Stimulated activated CD4-positive, alpha-beta T cell treated with anti-CD3 and anti-CD28 coated beads, Interleukin-15, amount 100 ng/mL, for 1 hour (primary cell): ENCODE measurements around the gene PTPRQ.
"Not testable (repeated sequence)": the region's sequence is repeated elsewhere in the genome, so short reads cannot be mapped to it uniquely, and the experiment has no call there.

Experiments
- DNase-seq, 2 donors: peaks; one replicate each; pipeline ENCODE4 v3.0.0-alpha.2; 2020; ENCODE audit warnings: low read depth in 1 of 2, low spot score in 1 of 2

PTPRQ gene

GRCh38 chr12:80469681-80470080 is 25.6 kb downstream of the PTPRQ start:
- no peak for DNase-seq

GRCh38 chr12:80470403-80470802 is 26.4 kb downstream of the PTPRQ start:
- DNase-seq = no peak

DNA sequence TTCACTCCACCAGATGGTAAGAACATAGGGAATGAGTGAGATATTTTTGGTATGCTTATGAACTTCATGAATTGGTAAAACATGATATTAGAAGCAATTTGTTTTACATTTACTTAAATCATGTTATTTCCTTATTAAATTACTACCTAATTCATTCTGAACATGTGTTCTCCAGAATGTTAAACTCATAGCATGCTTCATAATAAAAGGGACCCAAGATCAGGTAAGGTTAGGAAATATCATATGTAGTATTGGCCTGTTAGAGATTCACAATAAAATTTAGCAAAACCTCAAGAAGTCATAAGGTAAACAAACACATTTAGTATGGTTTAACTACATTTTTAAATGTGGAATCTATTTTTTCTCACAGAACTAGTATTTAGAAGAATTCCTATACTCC is 28.2 kb downstream of the PTPRQ start:
- DNase-seq = no peak

DNA sequence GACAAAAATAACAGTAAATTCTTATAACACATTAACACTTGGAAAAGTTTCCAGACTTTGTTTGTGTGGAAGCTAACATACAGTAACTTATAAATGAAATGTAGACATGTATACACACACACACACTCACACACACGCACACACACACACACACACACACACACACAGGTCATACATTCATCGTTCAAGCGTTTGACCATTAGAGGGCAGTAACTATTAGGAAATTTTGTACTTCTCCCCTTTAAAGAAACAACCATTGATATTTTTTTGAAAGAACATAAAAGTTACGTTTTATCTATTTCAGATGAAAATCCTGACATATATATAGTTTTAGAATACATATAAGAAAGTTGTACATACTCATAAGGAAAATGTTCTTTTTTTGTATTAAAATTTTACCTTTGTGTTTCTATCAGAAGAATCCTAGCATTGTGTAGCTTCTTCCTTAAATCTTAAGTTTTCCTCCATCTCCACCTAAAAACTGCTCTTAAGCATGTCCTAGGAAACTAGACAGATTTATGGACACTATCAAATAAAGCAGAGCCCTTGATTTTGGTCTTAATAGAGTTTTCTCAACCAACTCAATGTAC is 29.0 kb downstream of the PTPRQ start:
- no peak for DNase-seq

DNA sequence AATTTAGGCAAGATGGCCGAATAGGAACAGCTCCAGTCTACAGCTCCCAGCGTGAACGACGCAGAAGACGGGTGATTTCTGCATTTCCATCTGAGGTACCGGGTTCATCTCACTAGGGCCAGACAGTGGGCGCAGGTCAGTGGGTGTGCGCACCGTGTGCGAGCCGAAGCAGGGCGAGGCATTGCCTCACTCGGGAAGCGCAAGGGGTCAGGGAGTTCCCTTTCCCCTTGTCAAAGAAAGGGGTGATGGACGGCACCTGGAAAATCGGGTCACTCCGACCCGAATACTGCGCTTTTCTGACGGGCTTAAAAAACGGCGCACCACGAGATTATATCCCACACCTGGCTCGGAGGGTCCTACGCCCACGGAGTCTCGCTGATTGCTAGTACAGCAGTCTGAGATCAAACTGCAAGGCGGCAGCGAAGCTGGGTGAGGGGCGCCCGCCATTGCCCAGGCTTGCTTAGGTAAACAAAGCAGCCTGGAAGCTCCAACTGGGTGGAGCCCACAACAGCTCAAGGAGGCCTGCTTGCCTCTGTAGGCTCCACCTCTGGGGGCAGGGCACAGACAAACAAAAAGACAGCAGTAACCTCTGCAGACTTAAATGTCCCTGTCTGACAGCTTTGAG is 33.6 kb downstream of the PTPRQ start:
- DNase-seq = not testable (repeated sequence)

DNA sequence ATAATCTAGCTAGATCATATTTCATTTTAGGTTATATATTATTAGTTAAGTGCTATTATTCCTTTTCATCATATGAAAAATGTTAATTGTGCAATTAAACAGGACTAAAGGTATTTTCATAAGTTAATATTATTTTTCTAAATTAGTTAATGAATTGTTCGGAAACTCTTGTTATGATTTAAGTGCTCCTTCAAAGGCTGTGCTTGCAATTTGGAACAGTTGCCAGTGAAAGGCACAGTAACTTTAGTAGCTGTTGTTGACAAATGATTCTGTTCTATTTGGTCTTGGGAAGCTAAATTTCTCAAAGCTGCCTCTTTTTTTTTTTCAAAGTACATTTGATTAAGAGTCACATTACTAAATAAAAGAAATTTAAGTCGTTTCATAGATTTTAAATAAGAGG is 40.7 kb downstream of the PTPRQ start:
- DNase-seq = no peak

DNA sequence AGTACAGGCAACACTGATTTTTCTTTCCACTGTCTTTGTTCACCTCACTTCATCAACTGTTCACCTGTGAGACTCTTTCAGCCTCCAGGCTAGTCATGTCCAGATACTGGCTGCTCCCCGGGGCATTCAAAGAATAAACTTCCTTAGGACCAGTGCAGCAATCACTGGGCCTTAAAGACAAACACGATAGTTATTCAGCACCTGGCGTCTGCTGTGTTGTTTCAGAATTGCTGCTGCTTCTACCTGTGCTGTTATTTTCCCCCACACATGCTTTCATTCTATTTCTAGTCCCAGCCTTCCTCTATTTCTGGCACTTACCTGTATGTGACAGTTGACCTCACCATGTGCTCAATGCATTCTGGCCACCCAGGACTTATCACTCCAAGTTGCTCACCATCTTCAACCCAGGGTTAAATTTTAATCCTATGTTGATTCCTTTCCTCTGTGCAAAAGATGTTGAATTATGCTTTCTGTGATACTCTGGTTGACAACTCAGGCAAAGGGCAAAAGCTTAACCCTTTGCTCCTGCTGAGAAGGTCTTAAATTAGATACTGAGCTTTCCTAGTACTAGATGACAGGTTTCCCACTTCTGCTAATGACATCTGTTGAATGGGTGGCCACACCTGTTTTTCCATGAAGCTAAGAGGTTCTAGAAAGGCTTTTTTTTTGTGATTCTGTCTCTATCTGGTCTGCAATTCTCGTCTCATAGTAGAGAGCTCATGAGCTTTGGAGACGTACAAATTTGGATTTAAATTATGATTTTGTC is 41.4 kb downstream of the PTPRQ start:
- DNase-seq = no peak

DNA sequence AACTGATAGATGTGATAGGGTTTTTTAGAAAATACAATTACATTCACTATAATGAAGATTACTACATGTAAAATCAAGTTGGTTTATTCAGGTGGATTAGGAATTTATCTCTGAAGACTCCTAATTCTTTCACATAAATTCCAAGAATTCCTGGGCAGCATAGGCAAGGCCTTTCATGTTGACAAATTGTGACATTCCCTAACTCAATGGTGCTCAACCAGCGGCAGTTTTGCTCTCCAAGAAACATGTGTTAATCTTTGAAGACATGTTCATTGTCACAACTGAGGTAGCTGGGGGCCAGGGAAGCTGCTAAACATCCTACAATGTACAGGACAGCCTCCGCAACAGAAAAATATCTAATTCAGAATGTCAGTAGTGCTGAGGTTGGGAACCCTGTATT is 46.3 kb downstream of the PTPRQ start:
- no peak for DNase-seq

DNA sequence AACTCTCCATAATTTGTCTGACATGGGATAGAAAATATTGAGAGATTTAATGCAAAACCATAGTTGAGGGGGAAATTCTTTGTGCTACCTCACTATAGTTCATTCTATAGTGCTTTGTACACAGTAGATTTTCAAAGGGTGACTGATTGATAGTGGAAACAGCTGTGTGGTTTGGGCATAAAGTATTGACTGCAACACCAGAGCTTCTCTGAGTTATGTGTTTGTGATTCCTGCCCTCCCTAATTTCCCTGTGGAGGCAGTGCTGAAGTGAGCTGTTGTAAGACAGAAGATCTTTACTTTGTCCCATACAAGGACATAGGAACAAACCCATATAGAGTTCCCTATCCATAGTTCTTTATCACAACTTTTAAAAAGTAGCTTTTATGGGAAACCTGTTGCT is 47.1 kb downstream of the PTPRQ start:
- no peak for DNase-seq

DNA sequence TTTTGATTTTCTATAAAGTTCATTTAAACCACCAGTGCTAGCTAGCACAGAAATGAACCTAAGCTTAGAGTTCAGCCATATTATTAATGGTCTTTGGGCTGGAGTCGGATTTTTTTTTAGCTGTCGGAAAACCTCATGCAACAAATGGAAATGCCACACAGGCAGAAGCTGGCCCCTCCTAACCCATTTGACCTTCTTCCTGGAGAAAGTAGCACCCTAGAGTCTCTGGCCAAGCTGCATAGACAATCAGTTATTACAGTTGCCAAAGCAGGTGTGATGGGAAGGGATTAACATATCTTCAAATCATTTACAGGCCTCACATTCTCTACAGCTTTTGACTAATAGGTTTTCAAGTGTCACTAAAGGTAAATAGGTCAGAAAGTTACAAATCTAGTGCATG is 49.4 kb downstream of the PTPRQ start:
- no peak for DNase-seq

DNA sequence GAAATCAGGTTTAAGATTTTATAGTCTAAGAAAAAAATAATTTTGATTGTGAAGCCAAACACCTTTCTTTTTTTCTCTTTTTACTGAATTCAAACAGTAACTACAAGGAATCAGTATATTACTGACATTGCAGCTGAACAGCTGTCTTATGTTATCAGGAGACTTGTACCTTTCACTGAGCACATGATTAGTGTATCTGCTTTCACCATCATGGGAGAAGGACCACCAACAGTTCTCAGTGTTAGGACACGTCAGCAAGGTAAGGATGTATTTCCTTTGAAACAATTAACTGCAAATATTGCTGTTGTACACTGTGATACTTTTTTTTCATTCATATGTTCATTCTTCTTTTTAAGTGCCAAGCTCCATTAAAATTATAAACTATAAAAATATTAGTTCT is 50.8 kb downstream of the PTPRQ start:
- no peak for DNase-seq

- DNase-seq = no peak
Observed at GRCh38 chr12:80498059-80498728, 54.2 kb downstream of the PTPRQ start.

DNA sequence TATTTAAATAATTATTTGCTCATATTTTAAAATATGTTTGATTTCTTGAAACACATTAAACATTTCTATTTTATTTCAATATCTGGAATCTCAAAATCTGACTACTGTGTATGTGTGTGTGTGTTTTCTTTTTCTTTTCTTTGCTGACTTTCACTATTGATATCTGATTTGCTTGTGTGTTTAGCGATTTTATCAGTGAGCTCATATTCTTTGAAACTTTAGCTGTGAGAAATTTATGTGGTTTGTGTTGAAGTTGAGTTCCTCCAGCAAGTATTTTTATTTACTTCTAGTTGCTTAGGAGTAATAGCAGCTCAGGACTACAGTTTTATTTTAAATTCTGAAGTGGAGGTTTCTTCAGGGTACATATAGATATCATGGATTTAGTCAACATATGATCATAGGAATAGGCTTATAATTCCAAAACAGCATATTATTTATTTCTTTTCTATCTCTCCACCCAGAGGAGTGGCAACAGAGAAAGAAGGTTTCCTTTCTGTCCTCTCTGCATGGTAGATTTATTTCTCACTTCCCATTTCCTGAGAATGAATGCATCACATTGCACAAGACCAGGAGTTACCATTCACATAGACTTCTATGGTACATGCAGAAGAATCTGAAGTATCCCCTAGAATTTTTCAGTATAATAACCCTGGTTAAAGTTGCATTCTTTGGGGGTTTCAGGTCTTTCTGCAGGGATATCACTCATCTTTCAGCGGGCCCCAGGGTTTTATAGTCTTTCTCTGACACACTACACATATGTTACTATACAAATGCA is 60.5 kb downstream of the PTPRQ start:
- DNase-seq = no peak

DNA sequence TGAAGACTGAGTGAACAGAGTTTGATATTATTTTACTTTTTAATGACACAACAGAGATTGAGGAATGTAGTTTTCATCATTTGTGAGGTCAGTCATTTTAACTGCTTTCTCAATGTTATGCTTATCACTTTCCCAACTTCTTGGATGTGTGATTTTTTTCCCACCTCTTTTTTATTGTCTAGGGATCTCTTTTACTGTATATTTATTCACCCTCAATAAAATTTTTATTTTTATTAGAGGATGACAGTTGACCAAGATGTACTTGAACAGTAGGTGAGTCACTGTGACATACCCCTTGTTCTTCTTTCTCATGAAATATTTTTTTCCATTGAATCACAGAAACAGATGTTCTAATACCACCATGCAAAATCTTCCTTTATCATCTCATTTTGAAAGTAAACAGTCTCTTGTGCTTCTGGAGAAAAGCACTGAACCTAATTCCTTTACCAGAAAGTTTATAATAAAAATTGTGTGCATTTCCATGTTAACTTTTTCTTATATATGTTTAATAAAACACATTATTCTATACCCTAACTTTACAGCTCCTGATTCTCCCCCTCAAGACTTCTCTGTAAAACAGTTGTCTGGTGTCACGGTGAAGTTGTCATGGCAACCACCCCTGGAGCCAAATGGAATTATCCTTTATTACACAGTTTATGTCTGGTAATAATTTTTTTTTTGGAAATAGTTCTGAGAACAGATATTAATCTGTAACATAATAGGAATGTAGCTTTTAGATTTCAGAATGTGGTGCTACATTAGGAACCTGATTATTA is 65.9 kb downstream of the PTPRQ start:
- no peak for DNase-seq

GRCh38 chr12:80512781-80513180 is 68.7 kb downstream of the PTPRQ start:
- DNase-seq = no peak

DNA sequence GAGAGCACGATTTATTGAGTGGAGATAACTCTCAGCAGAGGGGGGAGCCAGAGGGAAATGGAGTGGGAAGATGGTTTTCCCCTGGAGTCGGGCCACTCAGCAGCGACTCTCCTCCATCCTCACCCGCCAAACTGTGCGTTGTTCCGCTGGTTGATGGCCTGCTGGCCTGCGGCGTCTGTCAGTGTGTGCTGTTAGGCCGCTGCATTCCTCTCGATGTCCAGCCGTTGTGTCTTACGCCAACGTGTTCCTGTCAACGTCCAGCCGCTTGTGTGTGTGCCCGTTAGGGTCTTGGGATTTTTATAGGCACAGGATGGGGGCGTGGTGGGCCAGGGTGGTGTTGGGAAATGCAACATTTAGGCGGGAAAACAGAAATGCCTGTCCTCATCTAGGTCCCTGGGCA is 69.2 kb downstream of the PTPRQ start:
- no peak for DNase-seq

GRCh38 chr12:80517655-80518054 is 73.6 kb downstream of the PTPRQ start:
- no peak for DNase-seq

GRCh38 chr12:80531646-80532045 is 87.6 kb downstream of the PTPRQ start:
- DNase-seq = no peak

DNA sequence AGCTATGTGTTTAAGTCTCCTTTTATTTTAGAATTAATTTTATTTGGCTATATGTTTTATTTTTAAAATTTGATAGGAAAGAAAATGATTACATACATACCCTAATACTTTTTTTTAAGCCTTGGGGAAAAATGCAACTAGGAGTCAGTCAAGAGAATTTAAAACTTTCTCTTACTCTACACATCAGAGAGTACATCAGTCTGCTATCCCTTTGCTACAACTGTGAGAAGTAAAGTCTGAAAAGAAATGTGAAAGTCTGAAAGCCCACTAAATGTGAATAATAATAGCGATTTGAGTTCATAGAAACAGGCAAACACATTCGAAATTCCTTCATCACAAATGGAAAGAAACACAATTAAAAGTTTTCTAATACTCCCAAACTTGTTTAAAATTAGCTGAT is 95.0 kb downstream of the PTPRQ start:
- no peak for DNase-seq

DNA sequence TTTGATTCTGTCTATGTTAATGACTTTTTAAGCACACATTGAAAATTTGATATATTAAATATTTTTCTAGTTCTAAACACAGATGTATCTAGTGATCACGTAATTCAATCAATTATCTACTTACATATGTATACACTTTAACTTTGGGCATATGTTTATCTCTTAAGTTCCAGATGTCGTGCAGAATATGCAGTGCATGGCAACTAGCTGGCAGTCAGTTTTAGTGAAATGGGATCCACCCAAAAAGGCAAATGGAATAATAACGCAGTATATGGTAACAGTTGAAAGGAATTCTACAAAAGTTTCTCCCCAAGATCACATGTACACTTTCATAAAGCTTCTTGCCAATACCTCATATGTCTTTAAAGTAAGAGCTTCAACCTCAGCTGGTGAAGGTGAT is 105.3 kb downstream of the PTPRQ start:
- DNase-seq = no peak

GRCh38 chr12:80551897-80552296 is 107.9 kb downstream of the PTPRQ start:
- no peak for DNase-seq
